Ovary (tissue), 3 donors: ENCODE measurements around the gene SOCS3.

Source experiments
- CTCF ChIP-seq, 3 donors: fragments of 450-650 bp in 2 of 3; fragments of 200-600 bp in 1 of 3; IDR thresholded peaks; one replicate each; pipeline versions ENCODE4 v1.5.1 to v1.8.0; 2016 to 2022; ENCODE audit warnings: antibody characterized with exemption in 3 of 3, mild to moderate bottlenecking in 1 of 3
- POLR2A ChIP-seq: fragments of 450-650 bp; IDR thresholded peaks from one replicate; pipeline ENCODE4 v1.6.1; 2017; ENCODE audit warnings: antibody characterized with exemption, mild to moderate bottlenecking, moderate library complexity
- donor health status: DM: no; HTN: no; CAD: no.

GRCh38 chr17:78375401-78376151, 15.7 kb upstream of the SOCS3 start:
- TF ChIP-seq CTCF (IDR thresholded peaks at IDR 0.05) (no peak), POLR2A (no peak)
